HepG2 (cell line): ENCODE data around the gene PLSCR4. TPM values are rescaled to one million over a fixed set of nuclear protein-coding genes. Genes with fewer than 3 reads are reported as not detected.

Experiments
- ATF6 ChIP-seq: sonication (generic); formaldehyde crosslinking; conservative IDR thresholded peaks from 2 replicates; pipeline ENCODE4 v1.4.0; 2020; ENCODE audit warnings: missing genetic modification reagents
- CHD2 ChIP-seq: IDR thresholded peaks from 2 replicates; pipeline ENCODE4 v1.6.1; 2011; ENCODE audit warnings: low read depth, low read length, improper control_type of control experiment
- FOXK2 ChIP-seq: fragments of 450-650 bp; IDR thresholded peaks from 2 replicates; pipeline ENCODE4 v1.6.1; 2016
- MNT ChIP-seq: fragments of 450-650 bp; IDR thresholded peaks from 2 replicates; pipeline ENCODE4 v1.6.1; 2016
- SOX6 ChIP-seq, 2 experiments: fragments of 450-650 bp in 1 of 2; sonication (generic) in 1 of 2; formaldehyde crosslinking in 1 of 2; IDR thresholded peaks; 2 replicates each; pipeline versions ENCODE4 v1.4.0 to v1.6.1; 2017 to 2020; ENCODE audit warnings: antibody characterized with exemption in 1 of 2, mild to moderate bottlenecking in 1 of 2, missing genetic modification reagents in 1 of 2
- TBX2 ChIP-seq: sonication (generic); formaldehyde crosslinking; IDR thresholded peaks from 2 replicates; pipeline ENCODE4 v1.5.0; 2020; ENCODE audit warnings: missing genetic modification reagents, mild to moderate bottlenecking, borderline replicate concordance
- TFAP4 ChIP-seq: sonication (generic); IDR thresholded peaks from 2 replicates; pipeline ENCODE4 v1.6.1; 2016; ENCODE audit warnings: low read depth, borderline replicate concordance
- ZBTB2 ChIP-seq: sonication (generic); formaldehyde crosslinking; IDR thresholded peaks from 2 replicates; pipeline ENCODE4 v1.8.0; 2022; ENCODE audit warnings: low read depth, missing genetic modification reagents
- ZKSCAN8 ChIP-seq: IDR thresholded peaks from 2 replicates; pipeline ENCODE4 v1.6.1; 2016; ENCODE audit warnings: borderline replicate concordance, missing genetic modification reagents, missing compliant biosample characterization
- ZNF275 ChIP-seq: sonication (generic); formaldehyde crosslinking; IDR thresholded peaks from 2 replicates; pipeline ENCODE4 v1.8.0; 2022; ENCODE audit warnings: missing genetic modification reagents, mild to moderate bottlenecking, inconsistent platforms, borderline replicate concordance
- ZNF33A ChIP-seq: sonication (generic); formaldehyde crosslinking; IDR thresholded peaks from 2 replicates; pipeline ENCODE4 v1.5.1; 2020; ENCODE audit warnings: missing genetic modification reagents, mild to moderate bottlenecking, moderate library complexity, borderline replicate concordance
- ZNF350 ChIP-seq: sonication (generic); formaldehyde crosslinking; IDR thresholded peaks from 2 replicates; pipeline ENCODE4 v1.4.0; 2020; ENCODE audit warnings: mild to moderate bottlenecking, low read depth, missing genetic modification reagents, borderline replicate concordance
- ZNF382 ChIP-seq: sonication (generic); formaldehyde crosslinking; IDR thresholded peaks from 2 replicates; pipeline ENCODE4 v1.5.0; 2020; ENCODE audit warnings: missing genetic modification reagents, mild to moderate bottlenecking, borderline replicate concordance
- ZNF530 ChIP-seq: sonication (generic); formaldehyde crosslinking; IDR thresholded peaks from 2 replicates; pipeline ENCODE4 v1.5.0; 2020; ENCODE audit warnings: low read depth, mild to moderate bottlenecking, missing genetic modification reagents
- ZNF576 ChIP-seq: sonication (generic); formaldehyde crosslinking; IDR thresholded peaks from 2 replicates; pipeline ENCODE4 v1.4.0; 2020; ENCODE audit warnings: mild to moderate bottlenecking, missing genetic modification reagents
- ZNF607 ChIP-seq: sonication (generic); formaldehyde crosslinking; IDR thresholded peaks from 2 replicates; pipeline ENCODE4 v1.5.1; 2020; ENCODE audit warnings: missing genetic modification reagents, mild to moderate bottlenecking, borderline replicate concordance
- ZNF639 ChIP-seq: conservative IDR thresholded peaks from 2 replicates; pipeline ENCODE4 v1.6.1; 2018; ENCODE audit warnings: missing genetic modification reagents
- ZNF644 ChIP-seq: IDR thresholded peaks from 2 replicates; pipeline ENCODE4 v1.6.1; 2016; ENCODE audit warnings: low read depth
- ZNF691 ChIP-seq: sonication (generic); formaldehyde crosslinking; IDR thresholded peaks from 2 replicates; pipeline ENCODE4 v1.4.0; 2020; ENCODE audit warnings: missing genetic modification reagents, low read depth, mild to moderate bottlenecking, borderline replicate concordance
- ZNF709 ChIP-seq: sonication (generic); formaldehyde crosslinking; IDR thresholded peaks from 2 replicates; pipeline ENCODE4 v1.5.0; 2020; ENCODE audit warnings: mild to moderate bottlenecking, missing genetic modification reagents
- polyA plus RNA-seq, 8 experiments: library from polyadenylated mRNA; depleted of rRNA in 3 of 8; stranded (reverse) in 7 of 8; unstranded in 1 of 8; fragments of >200 nt; fragmentation: Illumina TruSeq in 4 of 8; extraction: Trizol in 4 of 8; gene quantifications; 2 replicates each; pipeline versions ENCODE4 v1.2.1 to v1.2.3, GENCODE V29; 2011 to 2016; ENCODE audit warnings: low read depth in 4 of 8, missing spikeins in 1 of 8, mixed read lengths in 1 of 8; ENCODE audit not compliant: insufficient read depth in 1 of 8
- total RNA-seq, 5 experiments: library from RNA; depleted of rRNA; stranded (reverse); fragments of >200 nt; fragmentation: Illumina TruSeq; extraction: Trizol; gene quantifications; 2 replicates each; pipeline ENCODE4 v1.2.3, GENCODE V29; 2016; ENCODE audit warnings: low read depth in 1 of 5

Gene PLSCR4
- total and polyA plus RNA-seq, 2 of the 13 experiments (the other 11 are each of a cell fraction or from before 2014, with no cell fraction given), result 1.5 to 59.0 TPM

- TF ChIP-seq ZNF275 (no peak), ZNF350 (CRISPR knock-in tag) (no peak), ZNF691 (no peak), ZNF709 (CRISPR knock-in tag) (no peak), ZNF644 (CRISPR knock-in tag) (0 out of 2 replicates have a peak, but pooled peaks have one; percentile 16), FOXK2 (no peak), ZNF33A (CRISPR knock-in tag) (no peak), ATF6 (no peak), ZKSCAN8 (no peak), ZNF382 (CRISPR knock-in tag) (no peak), ZNF639 (CRISPR knock-in tag) (no peak), SOX6 (IDR thresholded peaks at IDR 0.05) (no peak), SOX6 (CRISPR knock-in tag; IDR thresholded peaks at IDR 0.05) (peak; percentile 32; the same call in 1 of the 2 replicates), CHD2 (no peak), TBX2 (CRISPR knock-in tag) (no peak), ZBTB2 (CRISPR knock-in tag) (no peak), TFAP4 (peak; percentile 50; the same call in 1 of the 2 replicates), ZNF530 (CRISPR knock-in tag) (no peak), ZNF607 (CRISPR knock-in tag) (no peak), MNT (no peak), ZNF576 (no peak)
These were observed 98.1 kb downstream of the PLSCR4 start (continued) for GRCh38 chr3:146152834-146153233.
